Measurements from ENCODE around the gene CAAP1. TPM values are rescaled to one million over a fixed set of nuclear protein-coding genes. Genes with fewer than 3 reads are reported as not detected.
A peak's percentile ranks its signal among the peaks of the same experiment; 100 is the strongest.

CAAP1 gene
- total and polyA plus RNA-seq, 2 of the 13 experiments (the other 11 are each of a cell fraction or from before 2014, with no cell fraction given), result 10.9 to 40.2 TPM

GRCh38 chr9:26892251-26893029, at the start of gene CAAP1 (continued):
- TF ChIP-seq ATF4 (CRISPR knock-in tag; IDR thresholded peaks at IDR 0.05) (peak in 1 of 2 experiments; percentile 53; a peak in 2 of 4 replicates), MXD1 (CRISPR knock-in tag; IDR thresholded peaks at IDR 0.05) (peak; percentile 91), STAG1 (CRISPR knock-in tag; IDR thresholded peaks at IDR 0.05) (peak; percentile 32), SIN3A (IDR thresholded peaks at IDR 0.05; ENCODE audit: borderline replicate concordance, low read depth, low read length) (peak; percentile 88; the same call in 1 of the 2 replicates), ZNF597 (CRISPR knock-in tag; IDR thresholded peaks at IDR 0.05) (no peak), HIC2 (CRISPR knock-in tag; IDR thresholded peaks at IDR 0.05; ENCODE audit: low read depth) (peak; percentile 66; the same call in 1 of the 2 replicates), ERF (CRISPR knock-in tag; IDR thresholded peaks at IDR 0.05) (peak; percentile 87), HDAC6 (IDR thresholded peaks at IDR 0.05; ENCODE audit: low read depth, low read length) (no peak), ZSCAN5A (CRISPR knock-in tag; IDR thresholded peaks at IDR 0.05; ENCODE audit: borderline replicate concordance) (no peak), ZXDC (CRISPR knock-in tag; IDR thresholded peaks at IDR 0.05) (no peak), ZNF839 (CRISPR knock-in tag; IDR thresholded peaks at IDR 0.05; ENCODE audit: borderline replicate concordance) (peak; percentile 90; the same call in 1 of the 2 replicates), MIER3 (CRISPR knock-in tag; IDR thresholded peaks at IDR 0.05; ENCODE audit: borderline replicate concordance) (peak; percentile 80; the same call in 1 of the 2 replicates), CREB1 (IDR thresholded peaks at IDR 0.05) (peak; percentile 97), CREB1 (CRISPR knock-in tag; IDR thresholded peaks at IDR 0.05) (peak; percentile 99), MBD4 (IDR thresholded peaks at IDR 0.05; ENCODE audit: borderline replicate concordance, low read length) (no peak), ZFYVE20 (CRISPR knock-in tag; IDR thresholded peaks at IDR 0.05; ENCODE audit: borderline replicate concordance, low read depth) (no peak), MED8 (CRISPR knock-in tag; IDR thresholded peaks at IDR 0.05; ENCODE audit: insufficient replicate concordance) (peak; percentile 81), ZNF772 (CRISPR knock-in tag; IDR thresholded peaks at IDR 0.05) (peak; percentile 99), SRSF1 (optimal IDR thresholded peaks at IDR 0.05; ENCODE audit: low read depth, low read length) (peak; percentile 78), ZFP36 (IDR thresholded peaks at IDR 0.05; ENCODE audit: borderline replicate concordance, low read depth, low read length, partially characterized antibody) (no peak)
